SU-DHL-6 (cell line): ENCODE results near the gene PLA2G4B.

ENCODE experiments used
- H2AFZ ChIP-seq: fragments of 200-600 bp; sonication (generic); 2 replicates; pipeline ENCODE4 v1.6.1; 2014; ENCODE audit warnings: low read depth, mild to moderate bottlenecking, moderate library complexity, mixed read lengths, antibody characterized with exemption, low read length; ENCODE audit not compliant: severe bottlenecking
- H3F3A ChIP-seq: fragments of 200-600 bp; shearing (Covaris generic); 2 replicates; pipeline ENCODE4 v1.6.0; 2016; ENCODE audit warnings: antibody characterized with exemption, mild to moderate bottlenecking; ENCODE audit not compliant: insufficient read depth
- H3K27ac ChIP-seq: fragments of 200-600 bp; sonication (generic); 2 replicates; pipeline ENCODE4 v1.5.1; 2016; ENCODE audit warnings: low read depth, mild to moderate bottlenecking, low read length, moderate library complexity, mixed read lengths
- H3K27me3 ChIP-seq: fragments of 200-600 bp; sonication (generic), shearing (Covaris generic); 2 replicates; pipeline ENCODE4 v1.6.0; 2014; ENCODE audit warnings: mild to moderate bottlenecking, low read length
- H3K36me3 ChIP-seq: fragments of 200-600 bp; sonication (generic); 2 replicates; pipeline ENCODE4 v1.6.1; 2014; ENCODE audit warnings: mild to moderate bottlenecking, low read length, mixed read lengths
- H3K4me2 ChIP-seq: fragments of 300-600, 200-600 bp; shearing (Covaris generic), sonication (generic); 2 replicates; pipeline ENCODE4 v1.6.0; 2014; ENCODE audit warnings: low read length, low read depth, mild to moderate bottlenecking; ENCODE audit not compliant: poor library complexity, severe bottlenecking
- H3K4me3 ChIP-seq: fragments of 200-600 bp; sonication (generic); 2 replicates; pipeline ENCODE4 v1.5.1; 2014; ENCODE audit warnings: antibody characterized with exemption, low read length, mild to moderate bottlenecking, mixed read lengths; ENCODE audit not compliant: insufficient read depth, poor library complexity, severe bottlenecking
- H3K79me2 ChIP-seq: fragments of 200-600 bp; sonication (generic); 2 replicates; pipeline ENCODE4 v1.6.1; 2014; ENCODE audit warnings: mild to moderate bottlenecking, low read length, moderate library complexity; ENCODE audit not compliant: insufficient read depth
- H3K9ac ChIP-seq: fragments of 200-600 bp; sonication (generic); 2 replicates; pipeline ENCODE4 v1.7.0; 2014; ENCODE audit warnings: mild to moderate bottlenecking, low read length
- H3K9me2 ChIP-seq: fragments of 200-600 bp; sonication (generic); replicated peaks from 2 replicates; pipeline ENCODE4 v1.6.1; 2014; ENCODE audit warnings: low read length; ENCODE audit not compliant: insufficient read depth
- H3K9me3 ChIP-seq: fragments of 200-600 bp; sonication (generic); 2 replicates; pipeline ENCODE4 v1.6.1; 2014; ENCODE audit warnings: low read length, mixed read lengths; ENCODE audit not compliant: insufficient read depth
- H4K20me1 ChIP-seq: fragments of 200-600 bp; sonication (generic); 2 replicates; pipeline ENCODE4 v1.6.1; 2014; ENCODE audit warnings: low read depth, mild to moderate bottlenecking, antibody characterized with exemption, low read length, moderate library complexity, mixed read lengths
- EZH2phosphoT487 ChIP-seq: fragments of 200-600 bp; sonication (generic), shearing (Covaris generic); conservative IDR thresholded peaks from 2 replicates; pipeline ENCODE4 v1.6.1; 2018; ENCODE audit warnings: mild to moderate bottlenecking, antibody characterized with exemption, low read length, moderate library complexity, mixed read lengths
- TF ChIP-seq, protein P1 (sequence below): fragments of 200-600 bp; sonication (generic); IDR thresholded peaks from one replicate; pipeline ENCODE4 v1.5.1; 2017; ENCODE audit warnings: antibody characterized with exemption, mild to moderate bottlenecking, low read length, moderate library complexity; ENCODE audit not compliant: insufficient read depth, poor library complexity, severe bottlenecking

PLA2G4B gene

DNA sequence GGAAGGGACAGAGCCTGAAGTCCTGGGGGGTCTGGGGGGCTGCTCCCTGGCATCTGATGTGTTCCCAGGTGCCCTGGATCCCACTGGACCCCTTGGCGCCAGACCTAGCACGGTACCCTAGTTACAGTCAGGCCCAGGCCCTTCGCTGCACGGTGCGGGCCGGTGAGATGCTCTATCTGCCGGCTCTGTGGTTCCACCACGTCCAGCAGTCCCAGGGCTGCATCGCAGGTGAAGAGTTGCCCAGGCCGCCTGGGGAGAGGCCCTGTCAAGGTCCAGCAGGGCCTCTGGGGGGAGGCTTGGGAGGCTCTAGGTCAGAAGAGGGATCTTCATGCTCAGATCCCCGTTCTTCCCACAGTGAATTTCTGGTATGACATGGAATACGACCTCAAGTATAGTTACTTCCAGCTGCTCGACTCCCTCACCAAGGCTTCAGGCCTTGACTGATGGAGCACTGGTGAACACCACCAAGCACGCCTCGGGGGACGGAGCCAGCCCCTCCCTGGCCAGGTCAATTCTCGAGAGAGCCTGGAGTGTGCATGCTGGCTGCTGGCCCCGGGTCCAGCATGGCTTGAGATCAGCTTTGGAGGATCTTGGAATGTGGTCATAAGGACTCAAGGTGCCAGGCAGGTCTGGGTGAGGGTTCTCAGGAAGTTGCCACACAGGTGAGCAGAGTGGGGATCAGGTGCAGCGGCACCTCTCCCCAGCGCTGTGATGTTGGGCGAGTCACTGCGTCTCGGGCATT, 1.8 kb upstream of the PLA2G4B start:
- no peaks in the 10 kb centered on the region for H3F3A ChIP-seq
- H3K36me3 ChIP-seq: no peaks in the 10 kb centered on the region
- no peak overlapping the region for H3K4me2 ChIP-seq
- H3K27me3 ChIP-seq: no peaks in the 10 kb centered on the region
- no peak overlapping the region for H2AFZ ChIP-seq
- H4K20me1 ChIP-seq: no peaks in the 10 kb centered on the region
- H3K9ac ChIP-seq: no peak overlapping the region
- no peaks in the 10 kb centered on the region for H3K9me2 ChIP-seq
- no peaks in the 10 kb centered on the region for H3K9me3 ChIP-seq
- H3K27ac ChIP-seq: no peak overlapping the region
- no peaks in the 10 kb centered on the region for H3K79me2 ChIP-seq
- H3K4me3 ChIP-seq: no peak overlapping the region
- TF ChIP-seq EZH2phosphoT487: no peak
- TF ChIP-seq, protein P1, sequence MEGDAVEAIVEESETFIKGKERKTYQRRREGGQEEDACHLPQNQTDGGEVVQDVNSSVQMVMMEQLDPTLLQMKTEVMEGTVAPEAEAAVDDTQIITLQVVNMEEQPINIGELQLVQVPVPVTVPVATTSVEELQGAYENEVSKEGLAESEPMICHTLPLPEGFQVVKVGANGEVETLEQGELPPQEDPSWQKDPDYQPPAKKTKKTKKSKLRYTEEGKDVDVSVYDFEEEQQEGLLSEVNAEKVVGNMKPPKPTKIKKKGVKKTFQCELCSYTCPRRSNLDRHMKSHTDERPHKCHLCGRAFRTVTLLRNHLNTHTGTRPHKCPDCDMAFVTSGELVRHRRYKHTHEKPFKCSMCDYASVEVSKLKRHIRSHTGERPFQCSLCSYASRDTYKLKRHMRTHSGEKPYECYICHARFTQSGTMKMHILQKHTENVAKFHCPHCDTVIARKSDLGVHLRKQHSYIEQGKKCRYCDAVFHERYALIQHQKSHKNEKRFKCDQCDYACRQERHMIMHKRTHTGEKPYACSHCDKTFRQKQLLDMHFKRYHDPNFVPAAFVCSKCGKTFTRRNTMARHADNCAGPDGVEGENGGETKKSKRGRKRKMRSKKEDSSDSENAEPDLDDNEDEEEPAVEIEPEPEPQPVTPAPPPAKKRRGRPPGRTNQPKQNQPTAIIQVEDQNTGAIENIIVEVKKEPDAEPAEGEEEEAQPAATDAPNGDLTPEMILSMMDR: no peak

DNA sequence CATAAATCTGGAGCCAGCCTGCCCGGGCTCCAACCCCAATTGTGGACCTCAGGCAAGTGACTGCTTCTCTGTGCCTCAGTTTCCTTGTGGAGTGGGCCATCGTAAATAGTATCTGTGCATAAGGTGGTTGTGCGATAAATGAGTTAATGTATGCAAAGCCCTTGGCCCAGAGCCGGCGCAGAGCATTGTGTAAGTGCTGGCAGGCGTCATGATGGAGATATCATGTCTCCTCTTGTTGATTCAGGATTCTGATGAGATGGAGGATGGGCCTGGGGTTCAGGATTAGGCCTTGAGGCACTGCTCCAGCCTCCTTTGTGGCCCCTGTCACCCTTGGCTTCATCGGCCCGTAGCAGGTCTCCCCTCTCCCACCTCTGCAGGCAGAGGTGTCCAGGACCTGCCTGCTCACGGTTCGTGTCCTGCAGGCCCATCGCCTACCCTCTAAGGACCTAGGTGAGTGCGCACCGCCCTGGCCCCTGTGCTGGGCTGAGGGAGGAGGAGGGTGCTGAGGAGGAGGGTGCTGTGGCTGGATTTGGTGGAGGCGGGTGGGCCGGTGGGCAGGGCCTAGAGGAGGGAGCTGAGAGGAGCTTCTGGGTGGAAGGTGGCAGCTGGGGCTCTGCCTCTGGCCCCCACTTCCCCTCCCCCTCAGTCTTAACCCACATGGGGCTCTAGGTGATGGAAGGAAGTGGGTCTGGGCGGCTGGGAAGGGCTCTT, 1.3 kb downstream of the PLA2G4B start:
- Histone ChIP-seq H3K27me3 (no peaks in the 10 kb centered on the region), H3K9me3 (no peaks in the 10 kb centered on the region), H3K9me2 (no peaks in the 10 kb centered on the region), H4K20me1 (no peaks in the 10 kb centered on the region), H3K36me3 (no peaks in the 10 kb centered on the region), H3K79me2 (no peaks in the 10 kb centered on the region), H3K27ac (no peak overlapping the region), H3K4me3 (no peak overlapping the region), H3K4me2 (no peak overlapping the region), H3F3A (no peaks in the 10 kb centered on the region), H2AFZ (no peak overlapping the region), H3K9ac (no peak overlapping the region)
- no peak for TF ChIP-seq EZH2phosphoT487
- TF ChIP-seq, protein P1: no peak

DNA sequence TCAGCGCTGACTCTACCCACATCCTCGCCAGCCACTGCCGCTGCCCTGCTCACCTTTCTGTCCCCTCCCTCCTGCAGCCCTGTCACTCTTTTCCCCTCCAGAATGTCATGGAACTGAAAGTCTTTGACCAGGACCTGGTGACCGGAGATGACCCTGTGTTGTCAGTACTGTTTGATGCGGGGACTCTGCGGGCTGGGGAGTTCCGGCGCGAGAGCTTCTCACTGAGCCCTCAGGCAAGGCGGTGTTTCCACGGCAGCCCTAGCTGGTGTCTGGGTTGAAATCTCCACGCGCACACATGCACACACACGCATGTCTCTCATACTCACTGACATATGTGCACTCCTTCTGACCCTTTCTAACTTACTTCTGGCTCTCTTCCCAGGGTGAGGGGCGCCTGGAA, 2.0 kb downstream of the PLA2G4B start:
- Histone ChIP-seq H3K9me2 (no peaks in the 10 kb centered on the region), H3K79me2 (no peaks in the 10 kb centered on the region), H3K27ac (no peak overlapping the region), H3K27me3 (no peaks in the 10 kb centered on the region), H3K4me2 (no peak overlapping the region), H3K36me3 (no peaks in the 10 kb centered on the region), H3K4me3 (no peak overlapping the region), H3F3A (no peaks in the 10 kb centered on the region), H3K9me3 (no peaks in the 10 kb centered on the region), H4K20me1 (no peaks in the 10 kb centered on the region), H2AFZ (no peak overlapping the region), H3K9ac (no peak overlapping the region)
- no peak for TF ChIP-seq EZH2phosphoT487
- TF ChIP-seq, protein P1: no peak
